Measurements from ENCODE around the gene C4orf50.

DNA sequence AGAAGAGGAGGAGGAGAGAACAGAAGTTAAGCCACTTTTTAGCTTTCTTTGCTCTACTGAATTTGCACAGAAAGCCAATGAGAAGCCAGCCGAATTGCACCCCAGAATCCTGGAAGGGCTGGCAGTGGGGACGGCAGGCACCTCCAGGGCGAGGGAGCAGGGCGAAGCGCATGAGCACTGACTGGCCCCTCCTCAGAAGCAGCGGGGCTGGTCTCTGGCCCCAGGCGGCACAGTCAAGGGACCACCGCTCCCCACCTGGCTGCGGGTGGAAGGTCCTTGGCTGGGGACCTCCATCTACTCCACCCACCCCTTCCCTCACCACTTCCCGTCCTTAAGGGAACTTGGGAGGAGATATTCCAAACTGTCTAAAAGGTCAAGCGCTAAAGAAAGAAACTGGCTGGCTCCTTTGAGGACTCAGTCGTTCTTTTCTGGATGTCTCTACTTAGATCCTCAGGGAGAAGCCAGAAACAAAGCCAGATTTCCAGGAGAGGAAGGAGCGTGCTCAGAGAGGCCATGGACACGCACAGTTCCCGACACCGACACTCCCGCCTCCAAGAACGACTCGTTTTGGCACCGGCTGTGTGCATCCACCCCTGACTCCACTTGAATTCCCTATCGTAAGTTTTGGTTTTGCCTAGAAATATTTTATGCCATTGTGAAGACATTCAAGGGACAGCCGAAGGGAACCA is 65.8 kb downstream of the C4orf50 start:
- TF ChIP-seq CTCF (IDR thresholded peaks at IDR 0.05) (no peak), POLR2A (IDR thresholded peaks at IDR 0.05) (no peak)
